NCI-H2227 treated with DMSO at 0.1 percent for 48 hours (cell line): ENCODE measurements around the gene PDXK.

Source experiments
- DNase-seq: peaks from one replicate; lab custom pipeline; 2025; lab: John Stamatoyannopoulos, UW

Gene PDXK

DNA sequence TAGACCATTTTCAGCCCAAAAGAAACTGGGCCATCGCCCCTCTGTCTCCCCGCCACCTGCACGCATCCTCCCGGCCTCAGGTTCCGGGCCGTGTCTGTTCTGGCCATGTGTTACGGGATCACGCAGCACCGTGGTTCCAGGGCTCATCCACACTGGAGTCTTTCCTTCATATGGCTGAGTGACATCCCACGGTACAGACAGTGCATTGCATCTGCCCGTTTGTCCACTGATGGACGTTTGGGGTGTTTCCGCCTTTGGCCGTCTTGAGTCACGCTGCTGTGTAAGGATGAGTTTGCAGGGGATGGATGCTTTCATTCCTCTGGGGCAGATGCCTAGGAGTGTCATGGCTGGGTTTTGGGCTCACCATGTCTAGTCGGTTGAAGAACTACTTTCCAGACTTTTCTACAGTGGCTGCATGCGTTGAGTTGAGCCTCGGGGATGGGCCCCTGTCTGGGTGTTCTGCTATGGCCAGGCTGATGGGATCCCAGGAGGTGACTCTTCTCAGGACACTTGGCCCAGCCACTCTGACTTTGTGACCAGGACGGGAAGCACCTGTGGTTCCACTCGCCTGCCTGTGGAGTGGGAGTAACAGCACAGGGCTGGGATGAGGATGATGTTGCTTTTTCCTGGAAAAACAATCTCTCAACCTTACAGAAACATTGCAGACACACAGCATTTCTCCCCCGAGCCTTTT is 87.2 kb downstream of the PDXK start:
- DNase-seq, result no peak

DNA sequence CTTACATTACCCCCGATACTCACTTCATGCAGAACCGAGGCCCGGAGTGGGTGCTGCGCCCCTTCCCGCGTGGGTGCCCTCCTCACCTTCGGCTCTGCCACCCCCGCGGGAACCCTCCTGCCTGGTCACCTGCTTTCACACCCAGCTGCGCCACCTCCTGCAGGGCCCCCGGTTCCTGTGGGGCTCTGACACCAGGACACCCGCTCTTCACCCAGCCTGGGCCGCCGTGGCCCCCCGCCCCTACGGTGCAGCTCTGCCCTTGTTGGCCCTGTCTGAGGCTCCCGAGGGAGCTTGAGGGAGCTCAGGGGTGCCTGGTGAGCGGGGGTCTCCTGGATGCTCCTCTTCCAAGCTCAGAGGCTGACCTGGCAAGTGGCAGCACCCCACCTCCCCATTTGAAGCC is 89.4 kb downstream of the PDXK start:
- no peak for DNase-seq

DNA sequence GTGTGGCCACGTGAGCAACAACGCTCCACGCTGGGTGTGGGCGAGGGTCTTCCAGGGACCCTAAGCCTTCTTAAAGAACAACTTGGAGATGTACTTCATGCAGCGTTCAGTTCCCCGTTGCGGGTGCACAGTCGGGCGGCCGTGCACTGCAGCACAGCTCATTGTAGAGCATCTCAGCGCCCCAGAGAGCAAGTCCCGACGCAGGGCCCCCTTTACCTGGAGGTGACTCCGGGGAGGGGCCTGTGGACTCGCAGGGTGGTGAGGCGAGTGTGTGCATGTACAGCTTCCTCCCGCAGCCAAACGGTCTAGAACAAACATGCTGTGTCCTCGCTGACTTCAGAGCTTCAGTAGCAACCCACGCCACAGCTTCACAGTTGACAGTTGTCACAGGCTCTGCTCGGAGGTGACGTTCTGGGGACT is 89.9 kb downstream of the PDXK start:
- DNase-seq, result no peak

DNA sequence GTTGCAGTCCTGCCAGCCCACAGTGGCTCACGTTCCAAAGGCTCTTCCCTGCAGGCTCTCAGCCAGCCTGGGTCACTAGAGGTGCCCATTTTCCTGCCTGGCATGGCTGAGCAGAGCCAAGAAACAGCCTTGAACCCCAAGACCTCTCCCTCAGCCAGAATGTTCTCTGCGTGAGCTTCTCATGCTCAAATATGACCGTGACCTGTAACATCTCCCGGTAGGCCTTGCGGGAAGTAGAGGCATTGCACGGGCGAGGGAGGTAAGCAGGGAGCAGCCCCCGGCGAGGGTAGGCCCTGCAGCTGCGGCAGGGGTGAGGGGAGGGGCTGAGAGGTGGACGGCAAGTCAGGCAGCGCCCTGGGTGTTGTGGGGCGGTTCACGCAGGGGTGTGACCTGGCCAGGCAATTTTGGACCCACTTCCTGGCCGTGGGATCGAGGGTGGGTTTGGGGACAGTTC is 90.4 kb downstream of the PDXK start:
- no peak for DNase-seq

DNA sequence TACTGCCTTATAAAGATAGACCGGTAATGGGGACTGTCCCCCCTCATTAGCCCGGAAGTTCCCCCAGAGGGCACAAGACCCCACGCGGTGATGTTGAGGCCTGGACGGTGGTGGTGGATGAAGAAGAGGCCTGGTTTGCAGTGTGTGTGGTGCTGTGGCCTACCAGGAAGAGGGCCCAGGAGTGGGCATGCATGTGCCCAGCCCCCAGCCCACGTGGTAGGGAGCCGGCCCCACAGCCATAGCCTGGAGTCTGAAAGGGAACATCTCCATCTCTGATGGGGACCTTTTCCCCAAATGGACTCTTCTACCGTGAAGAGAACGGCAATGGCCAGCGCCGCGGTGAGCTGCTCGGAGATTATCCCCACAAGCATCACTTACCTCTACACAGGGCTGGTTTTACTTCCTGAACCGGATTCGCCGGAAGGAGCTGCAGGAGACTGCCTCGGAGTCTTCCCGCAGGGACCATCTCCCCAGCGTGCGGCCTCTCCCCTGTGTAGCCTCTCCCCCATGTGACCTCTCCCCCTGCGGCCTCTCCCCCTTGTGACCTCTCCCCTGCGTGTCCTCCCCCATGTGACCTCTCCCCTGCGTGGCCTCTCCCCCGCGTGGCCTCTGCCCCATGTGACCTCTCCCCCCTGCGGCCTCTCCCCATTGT is 91.0 kb downstream of the PDXK start:
- no peak for DNase-seq

DNA sequence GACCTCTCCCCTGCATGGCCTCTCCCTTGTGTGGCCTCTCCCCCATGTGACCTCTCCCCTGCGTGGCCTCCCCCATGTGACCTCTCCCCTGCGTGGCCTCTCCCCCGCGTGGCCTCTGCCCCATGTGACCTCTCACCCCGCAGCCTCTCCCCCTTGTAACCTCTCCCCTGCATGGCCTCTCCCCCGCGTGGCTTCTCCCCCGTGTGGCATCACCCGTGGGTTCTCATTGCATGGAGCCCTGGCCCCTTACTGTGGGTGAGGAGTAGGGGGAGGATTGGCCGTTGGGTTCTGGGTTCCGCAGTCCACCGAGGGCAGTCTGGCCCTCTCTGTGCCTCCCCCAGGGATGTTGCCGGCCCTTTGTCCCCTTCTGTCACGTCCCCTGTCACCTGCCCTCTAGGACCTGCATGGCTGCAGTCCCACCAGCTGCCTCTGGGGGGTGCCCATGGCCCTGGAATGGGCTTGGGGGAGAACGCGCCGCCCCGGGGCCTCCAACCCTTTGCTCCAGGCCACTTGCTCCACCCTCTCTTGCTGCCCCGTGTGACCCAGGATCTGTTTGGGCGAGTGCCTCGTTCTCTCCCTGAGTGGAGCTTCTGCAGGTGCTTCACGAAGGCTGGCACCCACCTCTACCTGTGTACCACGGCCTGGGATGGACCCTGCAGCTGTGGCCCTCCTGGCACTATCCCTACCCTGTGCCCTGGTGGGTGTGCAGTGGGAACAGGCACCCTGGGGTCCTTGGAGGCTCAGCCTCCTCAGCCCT is 91.8 kb downstream of the PDXK start:
- DNase-seq, result peak; percentile 40

DNA sequence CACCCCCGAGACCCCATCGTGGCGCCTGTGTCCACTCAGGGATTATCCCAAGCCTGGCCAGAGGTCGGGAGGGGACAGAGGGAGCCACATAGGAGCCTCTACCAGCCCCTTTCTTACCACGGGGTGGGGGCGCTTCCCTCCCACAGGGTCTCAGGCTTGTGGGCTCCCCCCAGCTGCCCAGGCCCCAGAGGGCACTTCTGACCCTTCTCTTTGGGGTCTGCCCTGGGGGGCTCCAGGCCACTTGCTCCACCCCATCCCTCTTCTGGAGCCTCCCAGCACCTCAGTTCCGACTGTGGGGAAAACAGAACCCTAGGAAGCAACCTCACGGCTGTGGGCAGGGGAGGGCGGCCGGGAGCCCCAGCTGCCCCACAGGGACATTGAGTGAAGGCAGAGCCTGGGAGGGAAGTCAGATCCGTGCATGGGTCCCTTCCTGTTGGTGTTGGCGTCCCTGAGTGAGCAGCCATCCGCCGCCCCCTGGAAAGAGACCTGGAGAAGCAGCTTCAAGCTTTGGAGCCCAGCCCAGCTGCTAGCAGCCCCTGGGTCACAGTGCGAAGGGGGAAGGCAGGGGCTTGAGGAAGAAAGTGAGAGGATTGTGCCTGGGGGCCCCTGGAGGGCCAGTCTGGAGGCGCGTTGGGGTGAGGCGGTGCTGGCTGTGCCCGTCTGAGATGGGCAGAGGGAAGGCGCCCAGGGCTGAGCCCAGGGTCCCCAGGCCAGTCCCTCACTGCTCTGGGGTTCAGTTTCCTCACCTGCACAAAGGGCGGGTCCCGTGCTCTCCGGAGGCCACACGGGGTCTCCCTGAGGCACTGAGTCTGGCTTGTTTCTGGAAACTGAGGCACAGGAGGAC is 92.6 kb downstream of the PDXK start:
- DNase-seq, result no peak
